ENCODE results near the gene AK8.
"Not testable (repeated sequence)": the region's sequence is repeated elsewhere in the genome, so short reads cannot be mapped to it uniquely, and the experiment has no call there.

Gene AK8

DNA sequence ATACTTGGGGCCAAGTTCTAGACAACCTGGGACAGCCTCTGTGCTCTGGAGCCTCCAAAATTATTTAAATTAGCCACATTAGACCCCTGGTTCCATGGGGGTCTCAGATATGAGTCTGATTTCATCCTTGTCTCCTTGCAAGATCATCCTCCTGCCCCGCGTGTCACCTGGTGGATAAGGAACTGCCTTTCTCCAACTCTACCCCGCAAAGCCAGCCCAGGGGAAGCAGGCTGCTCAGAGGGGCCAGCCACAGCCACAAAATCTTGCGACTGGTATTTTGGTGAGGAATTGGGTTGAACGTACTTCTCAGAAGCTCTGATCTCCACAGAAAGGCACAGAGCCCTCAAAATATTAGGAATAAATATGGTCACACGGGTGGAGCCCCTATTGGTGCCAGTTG lies 101.2 kb downstream of the AK8 start:
- no peak for DNase-seq
- no peaks in the 10 kb centered on the region for H3K36me3 ChIP-seq
- H3K4me3 ChIP-seq (ENCODE audit: low read depth, low read length), result no peak overlapping the region
- H3K9me3 ChIP-seq, result no peaks in the 10 kb centered on the region
- H3K27me3 ChIP-seq, result no peaks in the 10 kb centered on the region
- H3K4me1 ChIP-seq, result no peaks in the 10 kb centered on the region
- TF ChIP-seq, protein P1, sequence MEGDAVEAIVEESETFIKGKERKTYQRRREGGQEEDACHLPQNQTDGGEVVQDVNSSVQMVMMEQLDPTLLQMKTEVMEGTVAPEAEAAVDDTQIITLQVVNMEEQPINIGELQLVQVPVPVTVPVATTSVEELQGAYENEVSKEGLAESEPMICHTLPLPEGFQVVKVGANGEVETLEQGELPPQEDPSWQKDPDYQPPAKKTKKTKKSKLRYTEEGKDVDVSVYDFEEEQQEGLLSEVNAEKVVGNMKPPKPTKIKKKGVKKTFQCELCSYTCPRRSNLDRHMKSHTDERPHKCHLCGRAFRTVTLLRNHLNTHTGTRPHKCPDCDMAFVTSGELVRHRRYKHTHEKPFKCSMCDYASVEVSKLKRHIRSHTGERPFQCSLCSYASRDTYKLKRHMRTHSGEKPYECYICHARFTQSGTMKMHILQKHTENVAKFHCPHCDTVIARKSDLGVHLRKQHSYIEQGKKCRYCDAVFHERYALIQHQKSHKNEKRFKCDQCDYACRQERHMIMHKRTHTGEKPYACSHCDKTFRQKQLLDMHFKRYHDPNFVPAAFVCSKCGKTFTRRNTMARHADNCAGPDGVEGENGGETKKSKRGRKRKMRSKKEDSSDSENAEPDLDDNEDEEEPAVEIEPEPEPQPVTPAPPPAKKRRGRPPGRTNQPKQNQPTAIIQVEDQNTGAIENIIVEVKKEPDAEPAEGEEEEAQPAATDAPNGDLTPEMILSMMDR (IDR thresholded peaks at IDR 0.05; ENCODE audit: low read depth, low read length), result no peak

DNA sequence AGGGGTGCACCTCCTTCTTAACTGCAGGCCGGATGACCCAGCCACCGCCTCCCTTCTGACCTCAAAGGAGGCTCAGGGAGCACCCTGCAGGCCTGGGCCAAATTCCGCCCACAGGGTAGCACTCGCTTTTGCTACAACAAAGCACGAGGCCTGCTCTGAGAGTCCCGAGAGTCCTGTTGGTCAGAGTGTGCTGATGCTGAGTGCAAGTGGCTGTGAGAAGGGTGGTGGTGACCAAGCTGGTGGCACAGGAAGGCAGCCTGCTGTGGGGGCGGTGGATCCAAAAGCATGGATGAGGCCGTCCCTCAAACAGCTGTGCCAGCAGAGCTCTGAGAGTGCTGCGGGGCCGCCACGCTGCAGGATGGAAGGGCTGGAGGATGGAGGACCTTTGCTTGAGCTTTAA lies 101.8 kb downstream of the AK8 start:
- Histone ChIP-seq H3K4me1 (no peaks in the 10 kb centered on the region), H3K4me3 (ENCODE audit: low read depth, low read length) (no peak overlapping the region), H3K9me3 (no peaks in the 10 kb centered on the region), H3K36me3 (no peaks in the 10 kb centered on the region), H3K27me3 (no peaks in the 10 kb centered on the region)
- TF ChIP-seq, protein P1 (IDR thresholded peaks at IDR 0.05; ENCODE audit: low read depth, low read length), result no peak
- no peak for DNase-seq

DNA sequence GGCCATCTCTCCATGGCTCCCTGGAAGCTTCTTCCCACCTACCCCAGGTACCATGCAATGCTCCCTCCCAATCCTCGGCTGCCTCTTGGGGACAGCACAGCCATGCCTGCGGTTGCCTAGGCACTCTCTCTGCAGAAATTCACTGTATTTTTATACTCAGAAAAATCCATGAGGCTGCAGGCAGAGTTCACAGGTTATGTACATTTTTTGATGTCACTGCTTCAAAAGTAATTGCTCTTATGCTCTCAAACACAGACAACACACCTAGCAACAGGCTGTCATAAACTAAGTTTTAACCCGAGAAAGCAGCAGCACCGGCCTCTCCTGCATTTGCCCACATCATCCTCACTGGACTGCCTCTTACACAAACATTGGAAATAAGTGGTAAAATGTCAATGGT lies 102.4 kb downstream of the AK8 start:
- Histone ChIP-seq H3K36me3 (no peaks in the 10 kb centered on the region), H3K9me3 (no peaks in the 10 kb centered on the region), H3K4me1 (no peaks in the 10 kb centered on the region), H3K4me3 (ENCODE audit: low read depth, low read length) (no peak overlapping the region), H3K27me3 (no peaks in the 10 kb centered on the region)
- TF ChIP-seq, protein P1 (IDR thresholded peaks at IDR 0.05; ENCODE audit: low read depth, low read length), result no peak
- no peak for DNase-seq

DNA sequence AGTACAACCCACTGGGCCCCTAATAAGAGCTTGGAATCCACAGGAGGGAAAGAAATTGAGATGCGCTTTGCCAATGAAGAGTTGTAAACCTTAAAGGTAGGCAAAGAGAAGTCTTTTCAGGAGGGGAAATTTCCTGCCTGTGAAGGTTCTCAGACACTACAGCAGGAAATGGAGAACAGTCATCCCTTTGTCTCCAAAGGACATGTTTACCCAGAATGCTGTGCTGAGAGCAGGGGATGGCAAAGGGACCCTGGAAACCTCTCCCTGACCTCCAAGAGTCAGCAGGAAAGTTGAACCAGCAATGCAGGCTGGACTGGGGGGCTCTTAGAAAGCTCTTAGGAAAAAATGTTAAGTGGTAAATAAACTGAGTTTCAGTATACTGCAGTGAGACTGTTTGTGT lies 103.2 kb downstream of the AK8 start:
- Histone ChIP-seq H3K9me3 (no peaks in the 10 kb centered on the region), H3K4me1 (no peaks in the 10 kb centered on the region), H3K27me3 (no peaks in the 10 kb centered on the region), H3K4me3 (ENCODE audit: low read depth, low read length) (no peak overlapping the region), H3K36me3 (no peaks in the 10 kb centered on the region)
- TF ChIP-seq, protein P1 (IDR thresholded peaks at IDR 0.05; ENCODE audit: low read depth, low read length), result no peak
- no peak for DNase-seq

DNA sequence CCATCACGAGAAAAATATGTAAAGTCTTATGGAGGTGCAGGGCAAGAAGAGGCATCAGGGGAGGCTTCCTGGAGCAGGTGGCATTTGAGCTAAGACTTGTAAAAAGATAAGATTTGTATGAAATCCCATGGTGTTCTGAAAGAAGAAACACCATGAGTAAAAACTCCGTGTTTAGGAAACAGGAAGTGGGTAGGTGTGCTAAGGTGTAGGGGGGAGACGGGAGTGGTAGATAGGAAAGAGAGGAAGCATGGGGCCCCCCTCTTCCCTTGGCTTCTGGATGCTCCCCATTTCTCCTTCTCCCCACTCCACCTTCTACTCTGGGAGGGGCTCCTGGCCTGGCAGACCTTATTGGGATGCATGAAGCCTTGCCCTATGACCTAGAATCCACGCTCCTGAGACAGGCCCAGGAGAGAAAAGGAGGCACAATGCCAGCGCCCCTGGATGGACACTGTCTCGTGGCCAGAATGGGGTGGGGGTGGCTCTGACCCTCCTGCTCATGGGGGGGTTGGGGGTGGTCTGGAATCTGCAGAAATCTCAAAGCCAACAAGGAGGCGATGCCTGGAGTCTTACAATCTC lies 104.2 kb downstream of the AK8 start:
- no peaks in the 10 kb centered on the region for H3K27me3 ChIP-seq

DNA sequence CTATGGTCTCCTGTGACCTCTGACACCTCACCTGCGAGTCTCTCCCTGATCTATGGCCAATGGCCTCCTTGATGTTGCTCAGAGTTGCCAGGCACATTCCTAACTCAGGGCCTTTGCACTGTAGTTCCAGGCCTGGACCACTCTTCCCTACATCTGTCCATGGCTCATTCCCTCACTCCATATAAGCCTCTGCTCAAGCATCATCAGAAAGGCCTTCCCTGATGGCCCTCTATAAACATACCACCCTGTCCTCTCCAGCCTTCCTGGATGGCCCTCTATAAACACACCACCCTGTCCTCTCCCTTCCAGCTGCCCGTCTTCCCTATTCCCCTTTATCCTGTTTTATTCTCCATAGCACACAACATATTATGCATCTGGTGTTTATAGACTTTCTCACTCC lies 105.0 kb downstream of the AK8 start:
- Histone ChIP-seq H3K36me3 (no peaks in the 10 kb centered on the region), H3K9me3 (no peaks in the 10 kb centered on the region), H3K4me3 (ENCODE audit: low read depth, low read length) (no peak overlapping the region), H3K4me1 (no peaks in the 10 kb centered on the region), H3K27me3 (no peaks in the 10 kb centered on the region)
- TF ChIP-seq, protein P1 (IDR thresholded peaks at IDR 0.05; ENCODE audit: low read depth, low read length), result no peak
- no peak for DNase-seq

More for the DNA sequence above, 104.2 kb downstream of the AK8 start:
- TF ChIP-seq, protein P1 (IDR thresholded peaks at IDR 0.05; ENCODE audit: low read depth, low read length), result no peak
- Histone ChIP-seq H3K4me1 (no peaks in the 10 kb centered on the region), H3K9me3 (no peaks in the 10 kb centered on the region), H3K4me3 (ENCODE audit: low read depth, low read length) (no peak overlapping the region), H3K36me3 (no peaks in the 10 kb centered on the region)
- DNase-seq, result no peak

DNA sequence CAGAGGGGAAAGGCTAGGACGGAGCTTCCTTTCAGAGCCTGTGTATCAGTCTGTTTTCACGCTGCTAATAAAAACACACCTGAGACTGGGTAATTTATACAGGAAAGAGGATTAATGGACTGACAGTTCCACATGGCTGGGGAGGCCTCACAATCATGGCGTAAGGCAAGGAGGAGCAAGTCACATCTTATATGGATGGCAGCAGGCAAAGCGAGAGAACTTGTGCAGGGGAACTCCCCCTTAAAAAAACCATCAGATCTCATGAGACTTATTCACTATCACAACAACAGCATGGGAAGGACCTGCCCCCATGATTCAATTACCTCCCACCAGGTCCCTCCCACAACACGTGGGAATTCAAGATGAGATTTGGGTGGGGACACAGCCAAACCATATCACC lies 106.3 kb downstream of the AK8 start:
- not testable (repeated sequence) for H3K27me3 ChIP-seq; DNase-seq; H3K9me3 ChIP-seq; H3K4me1 ChIP-seq; H3K4me3 ChIP-seq (ENCODE audit: low read depth, low read length); H3K36me3 ChIP-seq
